ENCODE results near the gene FAM120A. TPM values are rescaled to one million over a fixed set of nuclear protein-coding genes. Genes with fewer than 3 reads are reported as not detected.

FAM120A gene
- total RNA-seq, 1 experiment from 2014 or later = 162 TPM

GRCh38 chr9:93416530-93417235 is 34.8 kb upstream of the FAM120A start:
- no peak for DNase-seq (ENCODE audit: unreplicated experiment)
- Mint-ChIP-seq H3K27me3 (ENCODE audit: insufficient read depth, unreplicated experiment) (peaks cover 40% of the 10 kb centered on the region), H3K27ac (ENCODE audit: low read depth, unreplicated experiment) (no peak overlapping the region), H3K36me3 (ENCODE audit: insufficient read depth, unreplicated experiment) (no peaks in the 10 kb centered on the region), H3K9me3 (ENCODE audit: unreplicated experiment) (peaks cover 15% of the 10 kb centered on the region), H3K4me3 (ENCODE audit: unreplicated experiment) (no peak overlapping the region), H3K4me1 (ENCODE audit: insufficient read depth, unreplicated experiment) (no peaks in the 10 kb centered on the region)
- ChIA-PET CTCF (interaction anchor here (0.7 kb wide), 1 partner anchor 8 kb away, joined by 3 read pairs; no protein-coding TSS in a partner anchor), POLR2A (no interaction called here)
- BruUV-seq (replicated peaks) = no TSS peak
- intact Hi-C loops (cut with micrococcal nuclease) = no loop called here
- no peak for TF ChIP-seq CTCF (IDR thresholded peaks at IDR 0.05; ENCODE audit: unreplicated experiment)

- no peak for TF ChIP-seq CTCF (IDR thresholded peaks at IDR 0.05; ENCODE audit: unreplicated experiment)
- intact Hi-C loops (cut with micrococcal nuclease) = no loop called here
- Mint-ChIP-seq H3K9me3 (ENCODE audit: unreplicated experiment) (peaks cover 8% of the 10 kb centered on the region), H3K4me1 (ENCODE audit: insufficient read depth, unreplicated experiment) (no peaks in the 10 kb centered on the region), H3K36me3 (ENCODE audit: insufficient read depth, unreplicated experiment) (no peaks in the 10 kb centered on the region), H3K4me3 (ENCODE audit: unreplicated experiment) (no peak overlapping the region), H3K27ac (ENCODE audit: low read depth, unreplicated experiment) (no peak overlapping the region), H3K27me3 (ENCODE audit: insufficient read depth, unreplicated experiment) (peaks cover 32% of the 10 kb centered on the region)
- no TSS peak for BruUV-seq (replicated peaks)
- ChIA-PET CTCF (no interaction called here), POLR2A (no interaction called here)
- DNase-seq (ENCODE audit: unreplicated experiment) = no peak
Measured at GRCh38 chr9:93417538-93417937, 33.9 kb upstream of the FAM120A start.

- POLR2A ChIA-PET = interaction anchor here (0.7 kb wide), 1 partner anchor 33 kb away, joined by 3 read pairs; no protein-coding TSS in a partner anchor
- CTCF ChIA-PET = no interaction called here
- no peak for DNase-seq (ENCODE audit: unreplicated experiment)
- no peaks in the 10 kb centered on the region for H3K4me1 Mint-ChIP-seq (ENCODE audit: insufficient read depth, unreplicated experiment)
- H3K27me3 Mint-ChIP-seq (ENCODE audit: insufficient read depth, unreplicated experiment) = peaks cover 19% of the 10 kb centered on the region
- no peak overlapping the region for H3K27ac Mint-ChIP-seq (ENCODE audit: low read depth, unreplicated experiment)
- H3K4me3 Mint-ChIP-seq (ENCODE audit: unreplicated experiment) = no peak overlapping the region
- peaks cover 8% of the 10 kb centered on the region for H3K9me3 Mint-ChIP-seq (ENCODE audit: unreplicated experiment)
- no peak for TF ChIP-seq CTCF (IDR thresholded peaks at IDR 0.05; ENCODE audit: unreplicated experiment)
- no peaks in the 10 kb centered on the region for H3K36me3 Mint-ChIP-seq (ENCODE audit: insufficient read depth, unreplicated experiment)
- intact Hi-C loops (cut with micrococcal nuclease) = no loop called here
- no TSS peak for BruUV-seq (replicated peaks)
Measured at GRCh38 chr9:93419023-93419422, 32.5 kb upstream of the FAM120A start.

GRCh38 chr9:93422977-93423616 is 28.4 kb upstream of the FAM120A start:
- H3K4me3 Mint-ChIP-seq (ENCODE audit: unreplicated experiment) = no peak overlapping the region
- no peaks in the 10 kb centered on the region for H3K27me3 Mint-ChIP-seq (ENCODE audit: insufficient read depth, unreplicated experiment)
- peaks cover 12% of the 10 kb centered on the region for H3K9me3 Mint-ChIP-seq (ENCODE audit: unreplicated experiment)
- H3K36me3 Mint-ChIP-seq (ENCODE audit: insufficient read depth, unreplicated experiment) = no peaks in the 10 kb centered on the region
- ChIA-PET POLR2A (interaction anchor here (0.7 kb wide), 1 partner anchor 10 kb away, joined by 3 read pairs; no protein-coding TSS in a partner anchor), CTCF (interaction anchor here (0.6 kb wide), 1 partner anchor 783 kb away, joined by 3 read pairs; no protein-coding TSS in a partner anchor)
- TF ChIP-seq CTCF (IDR thresholded peaks at IDR 0.05; ENCODE audit: unreplicated experiment) = no peak
- no peaks in the 10 kb centered on the region for H3K4me1 Mint-ChIP-seq (ENCODE audit: insufficient read depth, unreplicated experiment)
- intact Hi-C loops (cut with micrococcal nuclease) = no loop called here
- no TSS peak for BruUV-seq (replicated peaks)
- H3K27ac Mint-ChIP-seq (ENCODE audit: low read depth, unreplicated experiment) = no peak overlapping the region
- no peak for DNase-seq (ENCODE audit: unreplicated experiment)
